BE2C (cell line): ENCODE measurements around the gene ISL2.

Source experiments
- DNase-seq: peaks from one replicate; pipeline ENCODE4 v3.0.0-alpha.2; 2020
- H3K27me3 ChIP-seq: fragments of 250-450 bp; sonication (Bioruptor Pico); 2 replicates; pipeline ENCODE4 v1.5.1; 2020; ENCODE audit warnings: mild to moderate bottlenecking
- H3K36me3 ChIP-seq: fragments of 250-450 bp; sonication (Bioruptor Pico); 2 replicates; pipeline ENCODE4 v1.5.1; 2020; ENCODE audit warnings: mild to moderate bottlenecking
- H3K4me1 ChIP-seq: fragments of 250-450 bp; sonication (Bioruptor Pico); 2 replicates; pipeline ENCODE4 v1.5.1; 2020
- H3K4me3 ChIP-seq: 2 replicates; pipeline ENCODE4 v1.5.1; 2011; ENCODE audit warnings: low read depth, low read length
- H3K9me3 ChIP-seq: fragments of 250-450 bp; sonication (Bioruptor Pico); 2 replicates; pipeline ENCODE4 v1.5.1; 2020
- TF ChIP-seq, protein P1 (sequence below): IDR thresholded peaks from 2 replicates; pipeline ENCODE4 v1.5.1; 2012; ENCODE audit warnings: mild to moderate bottlenecking, low read depth, low read length

Gene ISL2

DNA sequence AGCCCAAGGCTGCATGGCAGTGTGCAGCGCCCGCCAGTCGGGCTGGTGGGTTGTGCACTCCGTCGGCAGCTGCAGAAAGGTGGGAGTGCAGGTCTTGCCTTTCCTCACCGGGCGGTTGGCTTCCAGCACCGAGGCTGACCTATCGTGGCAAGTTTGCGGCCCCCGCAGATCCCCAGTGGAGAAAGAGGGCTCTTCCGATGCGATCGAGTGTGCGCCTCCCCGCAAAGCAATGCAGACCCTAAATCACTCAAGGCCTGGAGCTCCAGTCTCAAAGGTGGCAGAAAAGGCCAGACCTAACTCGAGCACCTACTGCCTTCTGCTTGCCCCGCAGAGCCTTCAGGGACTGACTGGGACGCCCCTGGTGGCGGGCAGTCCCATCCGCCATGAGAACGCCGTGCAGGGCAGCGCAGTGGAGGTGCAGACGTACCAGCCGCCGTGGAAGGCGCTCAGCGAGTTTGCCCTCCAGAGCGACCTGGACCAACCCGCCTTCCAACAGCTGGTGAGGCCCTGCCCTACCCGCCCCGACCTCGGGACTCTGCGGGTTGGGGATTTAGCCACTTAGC, 4.3 kb downstream of the ISL2 start:
- H3K36me3 ChIP-seq, result no peaks in the 10 kb centered on the region
- DNase-seq, result peak; percentile 73
- H3K4me1 ChIP-seq, result no peaks in the 10 kb centered on the region
- peaks cover 5% of the 10 kb centered on the region; the same call in 1 of the 2 replicates for H3K9me3 ChIP-seq
- H3K4me3 ChIP-seq, result peak overlapping the region; percentile 43
- TF ChIP-seq, protein P1, sequence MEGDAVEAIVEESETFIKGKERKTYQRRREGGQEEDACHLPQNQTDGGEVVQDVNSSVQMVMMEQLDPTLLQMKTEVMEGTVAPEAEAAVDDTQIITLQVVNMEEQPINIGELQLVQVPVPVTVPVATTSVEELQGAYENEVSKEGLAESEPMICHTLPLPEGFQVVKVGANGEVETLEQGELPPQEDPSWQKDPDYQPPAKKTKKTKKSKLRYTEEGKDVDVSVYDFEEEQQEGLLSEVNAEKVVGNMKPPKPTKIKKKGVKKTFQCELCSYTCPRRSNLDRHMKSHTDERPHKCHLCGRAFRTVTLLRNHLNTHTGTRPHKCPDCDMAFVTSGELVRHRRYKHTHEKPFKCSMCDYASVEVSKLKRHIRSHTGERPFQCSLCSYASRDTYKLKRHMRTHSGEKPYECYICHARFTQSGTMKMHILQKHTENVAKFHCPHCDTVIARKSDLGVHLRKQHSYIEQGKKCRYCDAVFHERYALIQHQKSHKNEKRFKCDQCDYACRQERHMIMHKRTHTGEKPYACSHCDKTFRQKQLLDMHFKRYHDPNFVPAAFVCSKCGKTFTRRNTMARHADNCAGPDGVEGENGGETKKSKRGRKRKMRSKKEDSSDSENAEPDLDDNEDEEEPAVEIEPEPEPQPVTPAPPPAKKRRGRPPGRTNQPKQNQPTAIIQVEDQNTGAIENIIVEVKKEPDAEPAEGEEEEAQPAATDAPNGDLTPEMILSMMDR, result peak; percentile 46
- H3K27me3 ChIP-seq, result peaks cover 100% of the 10 kb centered on the region

DNA sequence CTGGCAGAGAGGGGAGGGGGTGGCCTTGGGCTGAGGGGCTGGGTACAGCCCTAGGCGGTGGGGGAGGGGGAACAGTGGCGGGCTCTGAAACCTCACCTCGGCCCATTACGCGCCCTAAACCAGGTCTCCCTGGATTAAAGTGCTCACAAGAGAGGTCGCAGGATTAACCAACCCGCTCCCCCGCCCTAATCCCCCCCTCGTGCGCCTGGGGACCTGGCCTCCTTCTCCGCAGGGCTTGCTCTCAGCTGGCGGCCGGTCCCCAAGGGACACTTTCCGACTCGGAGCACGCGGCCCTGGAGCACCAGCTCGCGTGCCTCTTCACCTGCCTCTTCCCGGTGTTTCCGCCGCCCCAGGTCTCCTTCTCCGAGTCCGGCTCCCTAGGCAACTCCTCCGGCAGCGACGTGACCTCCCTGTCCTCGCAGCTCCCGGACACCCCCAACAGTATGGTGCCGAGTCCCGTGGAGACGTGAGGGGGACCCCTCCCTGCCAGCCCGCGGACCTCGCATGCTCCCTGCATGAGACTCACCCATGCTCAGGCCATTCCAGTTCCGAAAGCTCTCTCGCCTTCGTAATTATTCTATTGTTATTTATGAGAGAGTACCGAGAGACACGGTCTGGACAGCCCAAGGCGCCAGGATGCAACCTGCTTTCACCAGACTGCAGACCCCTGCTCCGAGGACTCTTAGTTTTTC, 4.9 kb downstream of the ISL2 start:
- Histone ChIP-seq H3K27me3 (peaks cover 100% of the 10 kb centered on the region), H3K36me3 (no peaks in the 10 kb centered on the region), H3K4me3 (peak overlapping the region; percentile 43), H3K4me1 (no peaks in the 10 kb centered on the region), H3K9me3 (peaks cover 5% of the 10 kb centered on the region; the same call in 1 of the 2 replicates)
- TF ChIP-seq, protein P1, result peak; percentile 0; the same call in 1 of the 2 replicates
- DNase-seq, result peak; percentile 54

- Histone ChIP-seq H3K4me1 (no peaks in the 10 kb centered on the region), H3K27me3 (peaks cover 100% of the 10 kb centered on the region), H3K4me3 (peak overlapping the region; percentile 32; the same call in 1 of the 2 replicates), H3K9me3 (peaks cover 5% of the 10 kb centered on the region; the same call in 1 of the 2 replicates), H3K36me3 (no peaks in the 10 kb centered on the region)
- DNase-seq, result no peak
- TF ChIP-seq, protein P1, result no peak
These were observed 5.4 kb downstream of the ISL2 start for GRCh38 chr15:76342058-76342381.

DNA sequence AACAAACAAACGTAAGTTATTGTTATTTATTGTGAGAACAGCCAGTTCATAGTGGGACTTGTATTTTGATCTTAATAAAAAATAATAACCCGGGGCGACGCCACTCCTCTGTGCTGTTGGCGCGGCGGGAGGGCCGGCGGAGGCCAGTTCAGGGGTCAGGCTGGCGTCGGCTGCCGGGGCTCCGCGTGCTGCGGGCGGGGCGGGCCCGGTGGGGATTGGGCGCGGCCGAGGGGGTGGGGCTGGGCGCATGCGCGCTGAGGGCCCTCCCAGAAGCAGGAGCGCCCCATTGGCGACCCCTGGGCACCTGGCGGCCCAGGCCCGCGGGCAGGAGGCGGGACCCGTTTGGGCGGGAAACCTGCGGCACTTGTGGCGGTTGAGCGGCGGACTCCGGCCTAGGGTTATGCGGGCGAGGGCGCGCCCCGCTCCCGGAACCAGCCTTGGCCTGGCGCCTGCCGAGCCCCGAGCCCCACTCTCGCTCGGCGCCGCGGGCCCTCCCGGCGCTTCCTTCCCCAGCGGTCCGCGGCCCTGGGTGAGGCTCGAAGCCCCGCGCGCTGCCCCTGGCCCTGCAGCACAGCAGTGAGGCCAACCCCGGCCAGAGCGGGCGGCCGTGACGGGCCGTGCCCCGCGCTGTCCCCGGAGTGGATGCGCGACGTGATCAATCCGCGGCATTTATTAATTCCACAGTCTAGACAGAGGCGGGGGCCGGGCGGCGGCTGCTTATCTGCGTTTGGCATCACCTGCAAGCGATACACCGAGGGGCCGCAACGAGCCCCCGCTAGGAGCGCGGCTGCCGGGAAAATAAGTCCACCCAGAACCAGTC, 6.0 kb downstream of the ISL2 start:
- Histone ChIP-seq H3K4me3 (no peak overlapping the region), H3K9me3 (peaks cover 5% of the 10 kb centered on the region; the same call in 1 of the 2 replicates), H3K36me3 (no peaks in the 10 kb centered on the region), H3K27me3 (peaks cover 100% of the 10 kb centered on the region), H3K4me1 (no peaks in the 10 kb centered on the region)
- TF ChIP-seq, protein P1, result no peak
- DNase-seq, result no peak

GRCh38 chr15:76343313-76343996, 6.9 kb downstream of the ISL2 start:
- no peak for DNase-seq
- Histone ChIP-seq H3K36me3 (no peaks in the 10 kb centered on the region), H3K4me1 (no peaks in the 10 kb centered on the region), H3K9me3 (peaks cover 5% of the 10 kb centered on the region; the same call in 1 of the 2 replicates), H3K27me3 (peaks cover 100% of the 10 kb centered on the region), H3K4me3 (no peak overlapping the region)
- TF ChIP-seq, protein P1, result no peak
